Activated T-cell treated with anti-CD3 and anti-CD28 coated beads for 1 hour (primary cell): Measurements from ENCODE around the gene TMEM130.

Source experiments
- DNase-seq: peaks from one replicate; pipeline ENCODE4 v3.0.0-alpha.2; 2020; ENCODE audit warnings: low read depth

Gene TMEM130

GRCh38 chr7:98869597-98870120 is at the start of gene TMEM130:
TMEM130 (minus strand) TSS chr7:98870014; CDS start chr7:98869861, 153 bp downstream.
- DNase-seq, result no peak

- no peak for DNase-seq
These were observed 47.5 kb upstream of the TMEM130 start for GRCh38 chr7:98917331-98917730.

GRCh38 chr7:98913612-98914011 is 43.8 kb upstream of the TMEM130 start:
- no peak for DNase-seq

- DNase-seq, result no peak
These were observed 43.2 kb upstream of the TMEM130 start for GRCh38 chr7:98913026-98913425.

- DNase-seq, result no peak
These were observed 42.1 kb upstream of the TMEM130 start for GRCh38 chr7:98911916-98912315.

GRCh38 chr7:98910427-98910826 is 40.6 kb upstream of the TMEM130 start:
- no peak for DNase-seq

- DNase-seq, result no peak
These were observed 39.7 kb upstream of the TMEM130 start for GRCh38 chr7:98909487-98909886.

- DNase-seq, result no peak
These were observed 38.8 kb upstream of the TMEM130 start for GRCh38 chr7:98908585-98908984.

- DNase-seq, result no peak
These were observed 37.8 kb upstream of the TMEM130 start for GRCh38 chr7:98907570-98907969.

GRCh38 chr7:98903246-98903645 is 33.4 kb upstream of the TMEM130 start:
- DNase-seq, result no peak

- no peak for DNase-seq
These were observed 32.7 kb upstream of the TMEM130 start for GRCh38 chr7:98902523-98902922.

GRCh38 chr7:98900815-98901214 is 31.0 kb upstream of the TMEM130 start:
- no peak for DNase-seq

- no peak for DNase-seq
These were observed 30.0 kb upstream of the TMEM130 start for GRCh38 chr7:98899816-98900215.

GRCh38 chr7:98892609-98893008 is 22.8 kb upstream of the TMEM130 start:
- DNase-seq, result no peak

GRCh38 chr7:98887038-98887437 is 17.2 kb upstream of the TMEM130 start:
- DNase-seq, result no peak

GRCh38 chr7:98884416-98884815 is 14.6 kb upstream of the TMEM130 start:
- DNase-seq, result no peak

- no peak for DNase-seq
These were observed 11.9 kb upstream of the TMEM130 start for GRCh38 chr7:98881561-98882315.

- DNase-seq, result no peak
These were observed 10.7 kb upstream of the TMEM130 start for GRCh38 chr7:98880485-98880884.

- DNase-seq, result no peak
These were observed 10.1 kb upstream of the TMEM130 start for GRCh38 chr7:98879979-98880315.

GRCh38 chr7:98879198-98879978 is 9.6 kb upstream of the TMEM130 start:
- DNase-seq, result peak; percentile 47

GRCh38 chr7:98878365-98879197 is 8.8 kb upstream of the TMEM130 start, which contains the start of gene TRRAP:
TRRAP (plus strand) TSS chr7:98878532; CDS start chr7:98881151, 2,619 bp downstream.
- peak; percentile 64 for DNase-seq

GRCh38 chr7:98877692-98878364 is 8.0 kb upstream of the TMEM130 start:
- DNase-seq, result no peak
